ENCODE results near the gene PBX1.

The PBX1 gene

DNA sequence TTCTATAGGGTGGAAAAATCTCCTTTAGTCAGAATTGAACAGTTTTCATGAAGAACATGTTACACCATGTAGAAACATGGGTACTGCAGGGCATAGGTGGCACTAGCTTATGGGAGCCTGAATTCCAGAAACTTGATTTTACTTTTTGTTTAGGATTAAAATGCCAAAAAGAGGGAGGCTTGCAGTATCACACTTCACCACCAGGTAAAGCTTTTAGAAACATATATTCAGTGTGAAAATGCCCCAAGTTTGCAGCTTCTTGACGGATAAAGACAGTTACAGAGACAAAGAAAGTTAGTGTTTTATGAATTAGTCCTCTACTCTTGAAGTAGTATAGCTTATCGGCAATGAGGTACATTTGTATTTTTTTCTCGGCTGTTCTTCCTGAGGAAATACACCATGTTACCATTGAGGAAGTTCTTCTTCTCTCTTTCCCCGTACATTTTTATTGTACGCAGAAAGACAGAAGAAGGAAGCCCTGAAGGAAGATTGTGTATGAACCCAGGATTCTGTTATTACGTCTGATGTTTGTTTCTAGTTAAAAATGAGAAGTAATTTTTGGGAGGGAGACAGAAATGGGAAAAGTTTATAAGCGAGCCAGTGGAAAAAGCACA is 66.1 kb downstream of the PBX1 start:
- FAIRE-seq: no peak
- no peak for TF ChIP-seq POLR2A (IDR thresholded peaks at IDR 0.05; ENCODE audit: low read depth, low read length)
- no peak for DNase-seq (ENCODE audit: insufficient read length, low spot score)

DNA sequence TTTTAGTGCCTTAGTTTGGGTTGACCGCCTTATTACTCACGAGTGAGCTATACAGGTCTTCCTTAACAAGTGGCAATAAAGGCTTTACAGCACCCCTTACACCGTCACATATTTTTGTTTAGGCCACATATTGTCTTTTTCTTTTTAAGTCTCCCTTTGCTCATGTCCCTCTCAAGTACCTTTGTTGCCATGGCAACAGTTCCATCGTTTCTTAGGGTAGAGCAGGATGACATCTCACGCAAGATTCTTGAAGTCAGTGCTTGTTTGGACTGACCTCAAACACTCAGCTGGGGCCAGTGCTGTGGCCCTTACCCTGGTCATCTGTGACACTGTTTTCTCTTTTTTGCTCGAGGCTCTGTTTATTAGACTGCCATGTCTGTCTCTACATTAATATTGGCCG is 69.8 kb downstream of the PBX1 start:
- no peak for TF ChIP-seq POLR2A (IDR thresholded peaks at IDR 0.05; ENCODE audit: low read depth, low read length)
- DNase-seq (ENCODE audit: insufficient read length, low spot score): no peak

DNA sequence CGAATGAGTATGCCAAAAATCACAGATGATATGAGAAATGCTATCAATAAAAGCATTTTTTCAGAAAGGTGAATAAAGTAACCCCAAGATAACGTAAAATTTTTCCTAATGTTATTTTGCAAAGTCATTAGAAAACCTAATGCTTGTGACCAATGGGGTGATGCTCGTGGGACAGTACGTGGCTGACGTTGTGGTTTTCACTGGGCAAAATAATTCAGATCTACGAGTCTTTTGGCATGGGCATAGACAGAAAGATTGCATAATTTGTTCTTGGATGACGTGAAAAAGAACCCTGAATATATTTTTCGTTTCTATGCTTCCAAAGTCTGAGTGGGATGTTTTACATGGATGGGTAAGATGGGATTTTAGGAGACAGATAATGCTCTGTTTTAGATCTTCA is 71.0 kb downstream of the PBX1 start:
- TF ChIP-seq POLR2A (IDR thresholded peaks at IDR 0.05; ENCODE audit: low read depth, low read length): no peak
- FAIRE-seq (no peak), DNase-seq (ENCODE audit: insufficient read length, low spot score) (no peak)

More for the DNA sequence above, 69.8 kb downstream of the PBX1 start:
- FAIRE-seq: no peak

DNA sequence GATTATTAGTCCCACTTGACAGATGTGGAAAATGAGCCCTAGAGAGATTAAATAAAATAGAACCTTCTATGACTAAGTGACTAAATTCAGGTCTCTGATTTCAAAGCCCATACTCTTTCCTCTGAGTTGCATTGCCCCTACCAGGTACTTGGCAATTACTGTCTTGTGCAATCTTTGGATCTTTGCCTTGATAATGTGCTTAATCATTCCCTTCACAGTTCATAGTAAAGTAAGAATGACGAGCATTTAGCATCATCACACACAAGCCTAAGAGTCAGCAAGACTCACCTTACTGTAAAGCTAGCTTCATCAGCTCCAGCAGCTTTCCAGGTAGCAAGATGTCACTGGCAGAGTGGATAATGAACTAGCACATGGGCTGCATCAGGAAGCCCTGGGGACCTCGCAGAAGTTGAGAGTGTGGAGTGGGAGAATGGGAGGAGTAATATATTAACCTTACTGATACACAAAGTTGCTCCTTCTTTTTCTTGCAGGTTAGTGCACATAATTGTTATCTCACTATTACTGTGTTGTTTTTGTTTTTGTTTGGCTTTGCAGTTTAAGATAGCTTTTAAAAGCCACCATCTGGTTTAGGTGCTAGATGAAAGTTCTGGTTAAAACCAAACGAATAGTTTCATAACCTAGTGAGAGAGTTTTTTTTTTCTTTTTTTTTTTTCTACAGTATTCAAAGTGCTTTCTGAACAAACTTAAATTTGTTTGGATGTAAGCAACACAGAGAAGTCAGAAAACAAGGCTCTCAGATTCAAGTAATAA is 71.8 kb downstream of the PBX1 start:
- FAIRE-seq (no peak), DNase-seq (ENCODE audit: insufficient read length, low spot score) (no peak)
- TF ChIP-seq POLR2A (IDR thresholded peaks at IDR 0.05; ENCODE audit: low read depth, low read length): no peak

DNA sequence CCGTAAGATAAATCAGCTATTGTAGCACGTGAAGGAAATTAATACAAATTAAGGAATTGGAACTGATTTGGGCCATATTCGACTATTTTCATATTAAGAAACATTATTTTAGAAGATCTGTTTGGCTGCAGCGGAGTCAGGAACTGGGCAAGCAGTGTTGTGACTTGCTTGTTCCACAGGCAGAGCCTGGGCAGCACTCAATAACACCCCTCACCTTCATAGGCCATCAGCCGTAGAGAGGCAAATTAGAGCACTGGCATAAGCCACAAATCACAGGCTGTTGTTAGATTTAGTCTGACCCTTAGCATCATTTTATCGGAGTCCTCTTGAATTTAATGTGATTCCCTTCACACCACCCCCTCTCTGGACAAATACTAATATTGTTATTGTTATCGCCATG is 72.8 kb downstream of the PBX1 start:
- DNase-seq (ENCODE audit: insufficient read length, low spot score) (no peak), FAIRE-seq (no peak)
- no peak for TF ChIP-seq POLR2A (IDR thresholded peaks at IDR 0.05; ENCODE audit: low read depth, low read length)

DNA sequence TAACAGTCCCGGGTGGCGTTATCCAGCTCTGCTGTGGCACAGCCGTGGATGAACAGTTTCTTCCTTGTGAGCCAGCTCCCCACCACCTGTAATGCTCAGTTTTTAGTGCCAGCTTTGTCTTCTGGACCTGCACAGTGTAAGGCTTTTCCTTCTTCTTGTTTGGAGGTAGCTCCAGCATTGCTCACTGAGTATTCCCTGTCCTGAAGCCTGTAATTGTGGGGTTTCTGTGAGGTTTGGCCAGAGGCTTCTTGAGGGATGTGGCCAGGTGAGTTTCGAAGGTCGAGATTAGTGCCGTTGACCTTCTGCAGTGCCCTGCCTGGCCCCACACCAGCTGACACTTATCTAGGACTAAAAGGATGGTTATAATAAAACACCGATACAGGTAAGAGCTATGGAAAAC is 75.0 kb downstream of the PBX1 start:
- DNase-seq (ENCODE audit: insufficient read length, low spot score): no peak
- TF ChIP-seq POLR2A (IDR thresholded peaks at IDR 0.05; ENCODE audit: low read depth, low read length): no peak
- FAIRE-seq: no peak

DNA sequence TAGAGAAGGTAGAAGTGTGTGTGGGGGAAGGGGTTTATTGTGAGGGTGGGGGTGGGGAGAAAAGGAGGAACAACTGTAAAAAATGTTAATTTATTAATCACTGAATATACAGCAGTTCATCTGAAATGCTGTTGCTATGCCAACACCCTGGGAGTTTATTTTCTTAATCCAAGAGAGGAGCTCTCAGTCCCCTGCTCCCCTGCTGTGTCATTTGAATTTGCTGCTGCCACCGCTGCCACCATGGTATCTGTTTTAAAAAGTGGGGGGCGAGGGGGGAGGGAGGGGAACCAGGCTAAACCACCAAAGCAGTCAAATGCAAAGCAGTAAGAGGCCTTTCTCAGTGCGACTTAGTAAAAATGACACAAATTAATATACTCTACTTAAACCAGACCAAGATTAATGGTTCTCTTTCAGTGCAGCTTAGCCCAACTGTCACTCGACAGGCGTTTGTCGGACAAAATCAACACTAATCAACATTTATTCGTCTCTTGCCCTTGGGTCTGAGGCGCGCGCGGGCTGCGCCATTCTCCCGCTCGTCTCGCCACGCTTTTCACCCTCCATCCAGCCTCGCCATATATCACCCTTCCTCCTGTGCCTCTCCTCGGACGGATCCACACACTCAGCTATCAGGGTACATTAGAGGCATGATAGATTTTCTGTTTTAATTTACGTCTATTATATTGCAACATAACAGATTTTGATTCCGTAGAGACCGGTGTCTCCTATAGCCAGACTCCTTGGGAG is 76.2 kb downstream of the PBX1 start:
- TF ChIP-seq POLR2A (IDR thresholded peaks at IDR 0.05; ENCODE audit: low read depth, low read length): no peak
- FAIRE-seq: no peak
- no peak for DNase-seq (ENCODE audit: insufficient read length, low spot score)

DNA sequence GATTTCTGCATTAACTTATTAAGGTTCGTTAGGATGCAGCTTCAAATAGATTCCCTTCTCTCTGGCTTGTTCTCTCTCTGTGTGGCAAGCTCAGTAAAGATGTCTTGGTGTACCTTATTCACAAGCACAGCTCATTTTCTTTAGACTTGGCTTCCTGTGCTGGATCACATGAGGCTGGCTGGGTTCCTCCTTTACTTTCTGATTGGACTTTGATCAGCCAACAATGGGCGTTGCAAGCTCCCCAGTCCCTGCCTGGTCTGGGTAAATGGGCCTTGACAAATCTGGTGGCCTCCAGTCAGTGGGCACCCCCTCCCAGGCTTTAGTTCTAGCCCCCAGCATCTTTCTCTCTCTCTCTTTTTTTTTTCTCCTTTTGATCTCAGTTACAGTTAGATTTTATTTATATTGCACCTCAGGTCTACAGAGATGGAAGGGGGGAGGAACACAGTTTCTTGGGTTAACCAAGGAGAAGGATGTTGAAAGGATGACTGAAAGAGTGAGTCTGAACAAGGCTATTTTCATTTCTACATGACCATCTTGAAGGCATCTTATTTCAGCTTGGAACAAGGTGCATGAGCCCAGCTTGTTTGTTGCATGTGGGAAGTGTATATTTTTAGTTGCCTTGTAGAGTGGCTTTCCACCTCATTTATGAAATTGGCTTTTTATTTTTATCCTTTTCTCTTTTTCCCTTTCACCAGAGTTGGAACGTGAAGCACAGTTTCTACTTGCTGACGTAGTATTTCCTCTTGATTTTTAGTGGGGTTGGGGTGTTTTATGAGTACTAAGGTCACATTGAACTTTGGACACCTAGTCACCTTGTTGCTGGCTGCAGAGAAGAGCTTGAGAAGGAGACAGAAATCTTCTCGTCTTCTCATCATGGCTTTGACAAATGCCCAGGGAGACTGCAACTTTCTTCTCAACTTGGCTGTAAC is 77.1 kb downstream of the PBX1 start:
- FAIRE-seq (no peak), DNase-seq (ENCODE audit: insufficient read length, low spot score) (no peak)
- no peak for TF ChIP-seq POLR2A (IDR thresholded peaks at IDR 0.05; ENCODE audit: low read depth, low read length)

DNA sequence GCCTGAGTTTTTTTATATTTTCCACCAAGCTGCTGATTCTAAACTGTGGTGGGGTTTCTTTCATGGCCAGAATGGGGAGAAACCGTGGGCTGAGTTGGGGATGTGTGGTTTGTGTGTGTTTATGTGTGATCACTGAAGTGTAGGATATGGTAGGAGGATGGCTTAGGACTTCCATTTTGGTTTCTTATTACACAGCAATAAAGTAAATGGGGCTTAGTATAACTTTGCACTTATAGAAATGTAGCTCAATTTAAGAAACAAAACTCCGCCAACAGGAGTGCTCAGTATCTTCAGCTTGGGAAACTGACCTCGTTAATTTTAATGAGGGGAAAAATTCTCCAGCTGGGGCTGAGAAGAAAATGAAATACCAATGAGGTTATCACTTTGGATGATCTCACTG is 77.8 kb downstream of the PBX1 start:
- DNase-seq (ENCODE audit: insufficient read length, low spot score) (no peak), FAIRE-seq (no peak)
- no peak for TF ChIP-seq POLR2A (IDR thresholded peaks at IDR 0.05; ENCODE audit: low read depth, low read length)

DNA sequence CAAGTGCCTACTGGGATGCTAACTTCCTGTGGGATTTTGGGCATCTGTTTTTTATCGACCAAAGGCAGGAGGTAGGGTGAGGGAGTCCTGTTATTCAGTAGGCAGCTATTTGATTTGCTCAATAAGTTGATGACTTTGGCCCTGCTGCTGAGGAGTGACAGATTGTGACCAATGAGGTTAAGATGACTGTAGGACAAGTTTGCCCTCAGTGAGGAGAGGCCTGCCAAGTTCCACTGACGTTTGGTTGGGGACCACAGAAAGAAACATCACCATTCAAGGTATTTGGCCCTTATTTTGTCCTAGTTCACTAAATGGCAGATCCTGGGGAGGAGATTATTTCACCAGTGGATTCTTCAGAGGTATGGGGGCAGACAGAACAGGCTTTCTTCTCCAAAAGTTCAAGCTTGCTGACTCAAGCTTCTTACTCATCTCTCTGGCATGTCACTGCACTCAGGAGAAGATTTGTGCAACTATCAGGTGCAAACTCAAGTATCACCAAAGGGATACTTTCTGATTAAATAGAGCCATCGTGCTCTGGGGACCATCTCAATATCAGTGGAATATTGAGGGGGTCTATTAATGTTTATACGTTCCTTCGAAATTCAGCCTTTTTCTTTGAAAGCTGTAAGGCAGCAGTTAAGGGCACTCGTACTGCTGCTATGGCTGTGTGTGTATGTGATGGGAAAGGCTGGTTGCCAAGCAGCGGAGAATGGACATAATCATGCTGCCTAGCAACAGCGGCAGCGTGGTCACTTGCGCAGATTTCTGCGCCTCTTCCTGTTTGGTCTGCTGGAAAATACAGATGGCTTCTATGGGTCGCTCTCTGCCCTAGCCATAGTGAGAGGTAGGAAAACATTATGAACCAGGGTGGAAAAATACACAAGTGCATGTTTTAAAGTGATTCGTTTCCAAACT is 78.7 kb downstream of the PBX1 start:
- FAIRE-seq (no peak), DNase-seq (ENCODE audit: insufficient read length, low spot score) (peak; percentile 65)
- TF ChIP-seq POLR2A (IDR thresholded peaks at IDR 0.05; ENCODE audit: low read depth, low read length): no peak

DNA sequence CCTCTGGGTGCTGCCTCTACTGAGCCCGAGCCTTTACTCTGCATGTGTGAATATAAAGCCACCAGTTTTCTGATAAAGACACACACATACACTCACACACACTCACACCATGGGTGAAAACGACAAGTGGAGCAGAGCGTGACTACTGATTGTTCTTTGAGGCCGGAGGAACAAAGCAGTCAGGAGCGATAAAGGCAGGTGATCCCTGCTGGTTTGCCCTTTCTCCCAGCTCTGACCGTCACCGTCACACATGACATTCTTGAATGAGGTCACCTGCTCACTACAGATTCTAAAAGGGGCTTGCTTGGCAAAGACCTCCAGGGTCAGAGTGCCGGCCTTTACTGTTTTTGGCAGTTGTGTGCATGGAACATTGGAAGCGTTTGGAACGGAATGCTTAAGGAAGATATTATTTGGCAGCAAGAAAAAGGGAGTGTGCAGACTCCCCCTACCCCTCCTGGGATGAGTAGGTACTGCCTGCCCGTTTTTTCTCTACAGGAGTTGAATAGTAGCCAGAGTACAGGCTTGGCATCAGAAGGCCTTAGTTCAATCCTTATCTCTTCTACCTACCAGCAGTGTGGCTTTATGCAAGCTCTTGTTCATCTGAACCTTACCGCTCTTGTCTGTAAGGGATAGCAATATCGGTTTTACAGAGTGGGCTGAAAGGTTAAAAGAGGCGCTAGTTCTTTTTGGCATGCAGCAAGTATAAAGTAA is 79.7 kb downstream of the PBX1 start:
- DNase-seq (ENCODE audit: insufficient read length, low spot score) (no peak), FAIRE-seq (no peak)
- no peak for TF ChIP-seq POLR2A (IDR thresholded peaks at IDR 0.05; ENCODE audit: low read depth, low read length)

DNA sequence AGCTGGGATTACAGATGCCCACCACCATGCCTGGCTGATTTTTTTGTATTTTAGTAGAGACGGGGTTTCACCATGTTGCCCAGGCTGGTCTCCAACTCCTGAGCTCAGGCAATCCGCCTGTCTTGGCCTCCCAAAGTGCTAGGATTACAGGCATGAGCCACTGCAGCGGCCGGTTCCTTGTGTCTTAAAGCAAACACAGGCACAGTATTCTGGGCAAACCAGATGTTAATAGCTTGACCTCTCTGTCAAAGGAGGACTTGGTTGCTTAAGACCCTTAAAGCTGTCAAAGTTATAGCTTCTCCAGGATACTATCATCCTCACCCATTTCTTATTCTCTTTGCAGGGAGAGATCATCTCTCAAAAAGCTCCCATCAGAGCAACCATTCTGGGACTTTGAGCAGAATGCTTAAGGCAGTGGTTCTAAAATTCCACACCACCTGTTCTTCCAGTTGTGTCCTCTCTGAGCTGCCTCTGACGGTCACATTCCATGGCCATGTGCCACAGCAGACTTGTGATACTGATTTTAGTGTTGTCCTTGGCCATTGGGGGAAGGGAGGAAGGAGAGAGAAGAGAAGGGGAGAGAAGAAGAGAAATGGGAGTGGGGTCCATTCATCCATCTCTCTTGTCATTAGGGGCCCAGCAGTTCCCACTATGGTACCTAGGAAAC is 81.8 kb downstream of the PBX1 start:
- FAIRE-seq (no peak), DNase-seq (ENCODE audit: insufficient read length, low spot score) (no peak)
- no peak for TF ChIP-seq POLR2A (IDR thresholded peaks at IDR 0.05; ENCODE audit: low read depth, low read length)
